Hypothalamus (tissue), 51 donors: ENCODE data around the gene B4GALNT3.
A peak's percentile ranks its signal among the peaks of the same experiment; 100 is the strongest.

ENCODE experiments used
- DNase-seq, 51 donors: peaks; one replicate each; lab custom pipeline; 2025; lab: John Stamatoyannopoulos, UW

B4GALNT3 gene

GRCh38 chr12:536751-537245 is 77.1 kb downstream of the B4GALNT3 start:
- DNase-seq: no peak

GRCh38 chr12:537772-538171 is 78.0 kb downstream of the B4GALNT3 start:
- no peak for DNase-seq

DNA sequence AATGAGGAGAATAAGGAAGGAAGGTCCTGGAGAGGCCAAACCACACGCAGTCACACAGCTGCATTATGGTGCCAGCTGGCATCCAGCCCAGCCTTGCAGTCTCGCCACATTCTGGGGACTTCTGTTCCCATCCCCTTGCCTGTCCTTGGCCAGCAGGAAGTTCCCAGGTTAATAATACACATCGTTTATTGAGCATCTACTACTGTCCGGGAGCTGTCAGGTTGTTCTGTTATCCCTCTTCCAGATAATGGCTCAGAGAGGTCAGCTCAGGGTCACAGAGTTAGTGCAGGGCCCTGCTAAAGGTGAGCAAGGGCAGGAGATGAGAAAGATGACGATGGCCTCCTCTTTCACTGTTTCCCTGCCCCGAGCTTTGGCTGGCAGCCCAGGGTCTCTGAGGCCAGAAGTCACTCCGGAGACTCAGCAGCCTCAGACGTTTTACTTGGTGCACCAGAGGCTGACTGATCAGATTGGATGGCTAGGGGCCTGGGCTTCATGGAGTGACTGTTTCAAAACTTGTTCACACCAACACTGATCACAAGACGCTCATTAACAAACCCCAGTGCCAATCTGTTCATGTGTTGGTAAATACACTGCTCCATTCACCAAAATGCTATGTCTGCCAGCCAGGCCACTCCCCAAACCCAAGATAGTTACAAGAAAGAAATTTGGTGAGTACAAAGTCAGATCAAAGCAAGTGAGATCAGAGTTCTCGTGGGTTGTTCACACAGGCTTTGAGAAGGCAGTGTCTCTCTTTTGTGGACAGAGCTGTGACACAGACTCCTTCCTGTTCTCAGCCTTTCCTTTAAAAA is 79.2 kb downstream of the B4GALNT3 start:
- DNase-seq: peak in 13 of 51 donors; percentile 10 to 56 (median 25)

- DNase-seq: no peak
Observed at GRCh38 chr12:539540-540310, 80.0 kb downstream of the B4GALNT3 start.

DNA sequence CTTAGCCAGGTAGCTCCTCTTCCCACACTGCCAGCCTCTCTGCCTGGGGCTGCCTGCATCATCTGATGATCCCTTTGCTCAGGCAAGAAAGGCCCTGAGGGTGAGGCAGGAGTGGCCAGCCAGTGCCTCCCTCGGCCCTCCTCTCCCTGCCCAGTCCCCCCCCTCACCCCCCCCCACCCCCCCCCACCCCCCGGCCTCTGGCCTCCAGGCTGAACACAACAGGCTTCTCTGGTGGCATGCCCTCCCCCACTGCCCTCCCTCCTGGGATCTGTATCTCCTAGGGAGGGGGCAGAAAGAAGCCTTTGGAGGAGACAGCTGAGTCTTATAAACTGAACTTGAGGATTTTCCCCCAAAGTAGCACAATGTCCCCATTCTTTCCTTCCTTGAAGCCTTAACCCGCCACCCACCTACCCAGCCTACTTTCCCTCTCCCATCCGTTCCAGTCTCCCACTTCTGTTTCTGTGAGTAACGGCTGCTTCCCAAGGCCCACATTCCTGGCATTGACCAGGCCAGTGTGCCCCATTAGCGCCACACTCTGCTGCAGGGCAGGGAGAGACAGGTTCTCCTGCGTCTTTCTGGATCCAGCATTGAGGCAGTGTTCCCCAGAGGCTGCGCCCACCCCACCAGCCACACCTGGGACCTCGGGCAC is 82.1 kb downstream of the B4GALNT3 start:
- peak in 1 of 51 donors; percentile 8 for DNase-seq

DNA sequence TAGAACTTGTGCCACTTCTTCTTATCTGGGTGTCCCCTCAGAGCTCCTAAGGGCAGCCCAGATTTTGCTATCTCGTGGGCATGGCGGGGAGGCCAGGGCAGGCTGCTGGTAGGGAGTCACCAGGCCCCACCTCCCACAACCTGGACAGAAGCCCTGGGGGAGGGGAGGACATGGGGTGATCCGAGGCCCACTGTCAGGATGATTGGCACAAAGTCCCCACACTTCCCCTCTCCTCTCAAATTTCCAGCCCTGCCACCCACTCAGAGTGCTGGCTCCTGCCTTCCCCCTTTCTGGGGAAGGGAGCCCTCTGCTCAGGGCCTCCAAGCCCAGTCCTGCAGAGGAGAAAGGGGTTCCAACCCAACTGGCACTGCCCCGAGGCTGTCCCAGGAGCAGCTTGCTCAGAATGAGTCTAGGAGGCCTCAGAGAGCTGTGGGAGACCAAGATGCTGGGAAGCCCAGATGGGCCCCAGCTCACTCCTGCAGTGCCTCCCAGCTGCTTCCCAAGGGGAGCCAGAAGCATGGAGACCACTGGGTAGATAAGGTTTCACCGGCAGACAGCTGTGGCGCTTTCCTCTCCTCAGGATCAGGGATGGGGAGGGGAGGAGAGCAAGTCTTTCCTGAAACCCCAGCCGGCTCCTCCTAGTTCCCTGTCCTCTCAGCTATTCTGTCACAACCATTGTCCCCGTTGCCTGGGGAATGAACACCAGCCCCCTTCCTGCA is 82.8 kb downstream of the B4GALNT3 start:
- no peak for DNase-seq

DNA sequence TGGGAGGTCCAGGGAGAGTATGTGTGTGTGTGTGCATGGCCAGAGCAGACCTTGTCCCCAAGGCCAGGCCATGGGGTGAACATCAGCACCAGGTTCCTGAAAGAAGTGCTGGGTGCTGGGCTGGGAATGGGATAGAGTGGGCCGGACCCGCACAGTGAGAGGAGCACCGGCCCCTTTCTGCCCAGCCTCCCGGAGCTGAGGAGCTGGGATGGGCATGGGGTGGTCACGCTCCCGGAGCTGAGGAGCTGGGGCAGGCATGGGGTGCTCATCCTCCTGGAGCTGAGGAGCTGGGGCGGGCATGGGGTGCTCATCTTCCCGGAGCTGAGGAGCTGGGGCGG is 83.3 kb downstream of the B4GALNT3 start:
- DNase-seq: no peak

DNA sequence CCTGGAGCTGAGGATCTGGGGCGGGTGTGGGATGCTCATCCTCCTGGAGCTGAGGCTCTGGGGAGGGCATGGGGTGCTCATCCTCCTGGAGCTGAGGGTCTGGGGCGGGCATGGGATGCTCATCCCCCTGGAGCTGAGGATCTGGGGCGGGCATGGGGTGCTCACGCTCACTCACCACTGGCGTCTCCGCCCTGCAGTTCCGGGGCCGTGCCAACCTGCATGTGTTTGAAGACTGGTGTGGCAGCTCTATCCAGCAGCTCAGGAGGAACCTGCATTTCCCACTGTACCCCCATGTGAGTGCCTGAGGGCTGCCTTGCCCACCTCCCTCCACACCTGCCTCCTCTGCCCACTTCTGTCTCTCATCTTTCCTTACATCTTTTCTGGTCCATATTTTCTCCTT is 84.4 kb downstream of the B4GALNT3 start:
- DNase-seq: no peak

GRCh38 chr12:544941-545635 is 85.3 kb downstream of the B4GALNT3 start:
- DNase-seq: no peak

- no peak for DNase-seq
Observed at GRCh38 chr12:545835-546234, 86.1 kb downstream of the B4GALNT3 start.

- DNase-seq: no peak
Observed at GRCh38 chr12:546265-546919, 86.7 kb downstream of the B4GALNT3 start.

- peak in 43 of 51 donors; percentile 6 to 79 (median 41) for DNase-seq
Observed at GRCh38 chr12:546920-547845, 87.4 kb downstream of the B4GALNT3 start.

DNA sequence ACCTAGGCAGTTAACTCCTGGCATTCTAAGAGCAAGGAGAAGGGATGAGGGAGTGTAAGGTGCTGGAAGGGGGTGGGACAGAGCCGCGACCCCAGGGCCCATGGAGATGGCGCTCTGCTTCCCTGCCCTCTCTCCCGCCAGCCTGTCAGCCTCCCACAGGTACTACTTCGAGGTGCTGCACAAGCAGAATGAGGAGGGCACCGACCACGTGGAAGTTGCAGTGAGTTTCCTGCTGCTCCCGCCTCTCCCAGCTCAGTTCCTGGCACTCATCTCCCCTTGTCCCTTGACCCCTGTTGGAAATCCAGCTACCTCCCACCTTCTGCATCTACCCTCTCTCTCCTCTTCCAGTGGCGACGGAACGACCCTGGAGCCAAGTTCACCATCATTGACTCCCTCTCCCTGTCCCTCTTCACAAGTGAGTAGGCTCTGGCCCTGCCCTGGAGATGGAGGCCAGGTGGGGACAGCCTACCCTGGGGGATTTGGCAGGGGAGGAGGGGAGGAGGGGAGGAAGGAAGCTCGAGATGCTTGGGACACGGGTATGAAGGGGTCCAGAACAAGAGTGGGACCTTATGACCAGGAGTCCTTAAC is 88.2 kb downstream of the B4GALNT3 start:
- no peak for DNase-seq

DNA sequence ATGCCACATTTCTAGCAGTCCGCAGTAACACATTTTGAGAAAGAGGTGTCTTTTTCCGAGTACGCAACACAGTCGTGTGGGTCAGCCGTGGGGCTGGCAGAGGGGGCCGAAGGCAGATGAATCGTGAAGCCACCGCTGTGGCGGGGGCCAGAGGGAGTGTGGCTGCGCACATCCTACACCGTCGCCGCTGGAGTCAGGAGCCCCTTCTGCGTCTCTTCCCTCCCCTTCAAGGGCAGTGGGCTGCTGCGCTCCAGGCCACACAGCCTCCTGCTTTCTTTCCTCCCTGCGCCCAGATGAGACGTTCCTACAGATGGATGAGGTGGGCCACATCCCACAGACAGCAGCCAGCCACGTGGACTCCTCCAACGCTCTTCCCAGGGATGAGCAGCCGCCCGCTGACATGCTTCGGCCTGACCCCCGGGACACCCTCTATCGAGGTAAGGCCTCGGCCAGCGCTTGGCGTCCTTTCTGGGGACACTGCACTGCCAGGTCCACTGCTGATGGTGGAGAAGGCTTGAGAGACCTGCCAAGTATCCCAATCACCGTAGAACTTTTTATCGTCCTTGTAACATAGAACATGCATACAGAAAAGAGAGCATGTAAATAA is 89.8 kb downstream of the B4GALNT3 start:
- DNase-seq: no peak

DNA sequence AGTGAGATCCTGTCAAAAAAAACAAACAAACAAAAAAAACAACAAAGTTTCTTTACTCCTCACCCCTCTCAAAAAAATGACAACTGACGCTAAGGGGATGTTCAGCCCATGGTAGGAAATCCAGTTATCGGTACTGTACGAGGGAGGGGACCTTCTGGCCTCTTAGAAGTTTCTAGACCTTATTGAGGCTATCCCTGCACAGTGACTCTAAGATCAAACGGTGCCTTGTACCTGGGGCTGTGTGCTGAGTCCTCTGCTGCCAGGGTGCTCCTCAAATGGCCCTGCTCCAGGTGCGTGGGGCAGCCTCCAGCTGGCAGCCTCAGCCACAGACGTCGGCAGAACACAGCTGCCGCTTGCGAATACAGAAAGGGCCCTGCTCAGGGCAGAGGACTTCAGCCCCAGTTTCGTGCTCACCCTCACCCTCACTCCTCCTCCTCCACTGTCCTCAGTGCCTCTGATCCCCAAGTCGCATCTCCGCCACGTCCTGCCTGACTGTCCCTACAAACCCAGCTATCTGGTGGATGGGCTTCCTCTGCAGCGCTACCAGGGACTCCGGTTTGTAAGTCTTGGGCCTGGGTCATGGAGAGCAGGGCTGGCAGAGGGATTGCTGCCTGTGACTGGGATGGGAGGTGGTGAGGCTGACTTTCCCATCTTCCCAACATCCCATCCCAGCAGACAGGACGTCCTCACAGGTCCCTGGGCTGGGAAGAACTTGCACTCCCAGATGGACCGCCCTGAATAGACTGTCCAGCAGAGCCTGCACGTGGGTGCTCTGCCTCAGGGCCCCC is 90.9 kb downstream of the B4GALNT3 start:
- DNase-seq: no peak

- DNase-seq: no peak
Observed at GRCh38 chr12:552466-552865, 92.7 kb downstream of the B4GALNT3 start.
